GM23248 (cell line): ENCODE results near the gene SH2D3C. TPM values are rescaled to one million over a fixed set of nuclear protein-coding genes. Genes with fewer than 3 reads are reported as not detected.

Source experiments
- DNase-seq: peaks from one replicate; pipeline ENCODE4 v3.0.0-alpha.2; 2015
- H2AFZ ChIP-seq: fragments of 200-600 bp; sonication (generic); 2 replicates; pipeline ENCODE4 v1.6.1; 2016; ENCODE audit warnings: antibody characterized with exemption
- H3F3A ChIP-seq: fragments of 200-600 bp; sonication (generic); 2 replicates; pipeline ENCODE4 v1.6.1; 2016; ENCODE audit warnings: mild to moderate bottlenecking, antibody characterized with exemption, mixed run types; ENCODE audit not compliant: insufficient read depth
- H3K27ac ChIP-seq: fragments of 200-600 bp; sonication (generic); 2 replicates; pipeline ENCODE4 v1.5.1; 2016; ENCODE audit warnings: mild to moderate bottlenecking
- H3K27me3 ChIP-seq: fragments of 200-600 bp; sonication (generic); replicated peaks from 2 replicates; pipeline ENCODE4 v1.6.1; 2016; ENCODE audit warnings: mild to moderate bottlenecking; ENCODE audit not compliant: insufficient read depth
- H3K36me3 ChIP-seq: fragments of 200-600 bp; sonication (generic); 2 replicates; pipeline ENCODE4 v1.6.1; 2016; ENCODE audit warnings: low read depth, mild to moderate bottlenecking
- H3K4me1 ChIP-seq: fragments of 200-600 bp; sonication (generic); 2 replicates; pipeline ENCODE4 v1.6.1; 2016; ENCODE audit warnings: mild to moderate bottlenecking; ENCODE audit not compliant: insufficient read depth
- H3K4me2 ChIP-seq: fragments of 200-600 bp; sonication (generic); one replicate; pipeline ENCODE4 v1.6.1; 2016; ENCODE audit warnings: mild to moderate bottlenecking; ENCODE audit not compliant: unreplicated experiment
- H3K4me3 ChIP-seq: fragments of 200-600 bp; sonication (generic); 2 replicates; pipeline ENCODE4 v1.5.1; 2016; ENCODE audit warnings: mild to moderate bottlenecking
- H3K79me2 ChIP-seq: fragments of 200-600 bp; sonication (generic); 2 replicates; pipeline ENCODE4 v1.6.1; 2016; ENCODE audit warnings: mild to moderate bottlenecking; ENCODE audit not compliant: insufficient read depth
- H3K9ac ChIP-seq: fragments of 200-600 bp; sonication (generic); 2 replicates; pipeline ENCODE4 v1.6.1; 2016; ENCODE audit warnings: mild to moderate bottlenecking
- H3K9me2 ChIP-seq: fragments of 200-600 bp; sonication (generic); 2 replicates; pipeline ENCODE4 v1.6.1; 2016; ENCODE audit warnings: mixed run types, mild to moderate bottlenecking, moderate library complexity; ENCODE audit not compliant: insufficient read depth
- H3K9me3 ChIP-seq: fragments of 200-600 bp; sonication (generic); one replicate; pipeline ENCODE4 v1.6.1; 2017; ENCODE audit warnings: low read depth
- H4K20me1 ChIP-seq: fragments of 200-600 bp; sonication (generic); 2 replicates; pipeline ENCODE4 v1.6.0; 2016; ENCODE audit not compliant: insufficient read depth
- EZH2 ChIP-seq: fragments of 200-600 bp; sonication (generic); IDR thresholded peaks from 2 replicates; pipeline ENCODE4 v1.6.1; 2018; ENCODE audit warnings: antibody characterized with exemption, mild to moderate bottlenecking; ENCODE audit not compliant: insufficient read depth, poor library complexity, severe bottlenecking
- EZH2phosphoT487 ChIP-seq: fragments of 200-600 bp; sonication (generic); IDR thresholded peaks from 2 replicates; pipeline ENCODE4 v1.6.1; 2018; ENCODE audit warnings: antibody characterized with exemption, moderate library complexity, mild to moderate bottlenecking, low read depth; ENCODE audit not compliant: insufficient read depth
- WGBS, 2 experiments: methylation state at CpG; one replicate each; pipeline ENCODE4 v1.1.6; 2015 to 2017; ENCODE audit warnings: low lambda C conversion rate in 2 of 2, low coverage in 1 of 2; ENCODE audit errors: missing lambda C conversion rate in 2 of 2; 5-methylcytosine and 5-hydroxymethylcytosine counted together
- in situ Hi-C: fragments of 300-500 bp; cut with MboI; formaldehyde crosslinking; loops from 2 replicates; pipeline ENCODE4 v1.15.0; 2020
- polyA plus RNA-seq: library from polyadenylated mRNA; unstranded; fragments of >200 nt; fragmentation: Nextera tagmentation; extraction: Ambion mirVana; gene quantifications from 2 replicates; pipeline ENCODE4 v1.2.1, GENCODE V29; 2016
- total RNA-seq: library from RNA; depleted of rRNA; stranded (reverse); fragments of >200 nt; shearing (Covaris generic); gene quantifications from 2 replicates; pipeline ENCODE4 v1.2.3, GENCODE V29; 2014

SH2D3C gene
- total and polyA plus RNA-seq, 2 experiments from 2014 or later = not detected

DNA sequence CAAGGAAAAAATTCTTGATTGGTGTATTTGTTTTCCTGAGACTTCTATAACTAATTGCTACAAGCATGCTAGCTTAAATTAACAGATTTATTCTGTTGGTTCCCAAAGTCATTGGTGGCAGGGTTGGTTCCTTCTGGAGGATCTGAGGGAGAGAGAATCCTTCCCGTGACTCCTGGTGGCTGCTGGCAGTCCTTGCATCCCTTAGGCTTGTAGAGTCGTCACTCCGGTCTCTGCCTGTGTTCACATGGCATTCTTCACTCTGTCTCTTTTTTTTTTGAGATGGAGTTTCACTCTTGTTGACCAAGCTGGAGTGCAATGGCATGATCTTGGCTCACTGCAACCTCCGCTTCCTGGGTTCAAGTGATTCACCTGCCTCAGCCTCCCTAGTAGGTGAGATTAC is 12.6 kb upstream of the SH2D3C start:
- H3K9ac ChIP-seq = no peak overlapping the region
- H3K79me2 ChIP-seq = peaks cover 66% of the 10 kb centered on the region
- H3K4me2 ChIP-seq = no peak overlapping the region
- in situ Hi-C loops = no loop called here
- no peaks in the 10 kb centered on the region for H3K27me3 ChIP-seq
- H2AFZ ChIP-seq = no peak overlapping the region
- TF ChIP-seq EZH2phosphoT487 = no peak
- no peak for TF ChIP-seq EZH2
- WGBS, 2 experiments = 70 to 72% methylated on average over 4 of the region's 4 CpGs
- H3K36me3 ChIP-seq = peaks cover 52% of the 10 kb centered on the region
- DNase-seq = no peak
- peaks cover 6% of the 10 kb centered on the region; the same call in 1 of the 2 replicates for H3K4me1 ChIP-seq
- H3K9me3 ChIP-seq = no peaks in the 10 kb centered on the region
- H3K9me2 ChIP-seq = no peaks in the 10 kb centered on the region
- H3K4me3 ChIP-seq = no peak overlapping the region
- H3K27ac ChIP-seq = no peak overlapping the region
- H3F3A ChIP-seq = peaks cover 25% of the 10 kb centered on the region
- peaks cover 7% of the 10 kb centered on the region; the same call in 1 of the 2 replicates for H4K20me1 ChIP-seq

DNA sequence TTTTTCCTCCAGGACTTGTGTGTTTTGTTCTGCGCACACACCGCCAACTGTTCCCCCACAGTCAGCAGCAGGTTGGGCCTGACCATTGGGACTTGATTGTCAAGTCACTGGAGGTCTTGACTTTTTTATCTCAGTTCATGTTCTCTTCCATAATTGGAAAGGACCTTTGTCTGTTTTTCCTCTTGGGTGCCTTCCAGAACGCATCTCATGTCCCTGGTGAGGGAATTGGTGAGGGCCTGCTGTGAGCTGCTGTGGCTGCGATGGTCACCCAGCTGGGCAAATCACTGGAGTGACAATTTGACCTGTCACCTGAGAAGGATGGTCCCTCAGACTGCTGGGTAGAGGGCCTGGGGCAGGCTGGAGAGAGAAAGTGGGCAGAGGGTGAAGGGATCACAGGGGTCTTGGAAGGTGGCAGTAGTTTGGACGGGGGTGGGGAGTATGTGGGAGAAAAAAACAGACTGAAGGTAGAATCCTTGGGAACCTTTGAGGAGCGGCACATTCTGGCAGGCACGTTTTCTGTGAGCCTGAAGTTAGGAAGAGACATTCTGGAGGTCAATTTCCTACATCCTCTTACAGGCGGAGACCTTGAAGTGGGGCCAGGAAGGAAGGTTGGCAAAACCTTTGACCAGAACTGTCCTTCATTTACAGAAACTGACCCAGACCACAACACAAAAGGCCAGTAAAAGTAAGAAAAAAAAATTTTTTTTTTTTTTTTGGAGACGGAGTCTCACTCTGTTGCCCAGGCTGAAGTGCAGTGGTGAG is 11.8 kb upstream of the SH2D3C start:
- in situ Hi-C loops = no loop called here
- H4K20me1 ChIP-seq = peaks cover 7% of the 10 kb centered on the region; the same call in 1 of the 2 replicates
- no peak overlapping the region for H3K4me3 ChIP-seq
- no peaks in the 10 kb centered on the region for H3K9me3 ChIP-seq
- H2AFZ ChIP-seq = no peak overlapping the region
- peaks cover 52% of the 10 kb centered on the region for H3K36me3 ChIP-seq
- H3K4me1 ChIP-seq = peaks cover 6% of the 10 kb centered on the region; the same call in 1 of the 2 replicates
- peaks cover 25% of the 10 kb centered on the region for H3F3A ChIP-seq
- no peak overlapping the region for H3K9ac ChIP-seq
- no peak overlapping the region for H3K27ac ChIP-seq
- TF ChIP-seq EZH2phosphoT487 = no peak
- TF ChIP-seq EZH2 = no peak
- peaks cover 68% of the 10 kb centered on the region for H3K79me2 ChIP-seq
- 90 to 91% methylated on average over 9 of the region's 9 CpGs for WGBS, 2 experiments
- DNase-seq = no peak
- no peaks in the 10 kb centered on the region for H3K27me3 ChIP-seq
- H3K9me2 ChIP-seq = no peaks in the 10 kb centered on the region
- H3K4me2 ChIP-seq = no peak overlapping the region

DNA sequence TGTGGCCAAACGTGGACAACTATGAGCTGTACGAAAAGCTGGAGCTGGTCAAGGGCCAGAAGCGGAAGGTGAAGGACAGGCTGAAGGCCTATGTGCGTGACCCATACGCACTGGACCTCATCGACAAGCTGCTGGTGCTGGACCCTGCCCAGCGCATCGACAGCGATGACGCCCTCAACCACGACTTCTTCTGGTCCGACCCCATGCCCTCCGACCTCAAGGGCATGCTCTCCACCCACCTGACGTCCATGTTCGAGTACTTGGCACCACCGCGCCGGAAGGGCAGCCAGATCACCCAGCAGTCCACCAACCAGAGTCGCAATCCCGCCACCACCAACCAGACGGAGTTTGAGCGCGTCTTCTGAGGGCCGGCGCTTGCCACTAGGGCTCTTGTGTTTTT is 10.7 kb upstream of the SH2D3C start:
- Histone ChIP-seq H3K9me3 (no peaks in the 10 kb centered on the region), H3K4me2 (no peak overlapping the region), H3K79me2 (peaks cover 68% of the 10 kb centered on the region), H3K36me3 (peaks cover 52% of the 10 kb centered on the region), H2AFZ (no peak overlapping the region), H3K27me3 (no peaks in the 10 kb centered on the region), H3K4me1 (peaks cover 6% of the 10 kb centered on the region; the same call in 1 of the 2 replicates), H3K4me3 (no peak overlapping the region), H3K27ac (no peak overlapping the region), H3K9me2 (no peaks in the 10 kb centered on the region), H3K9ac (no peak overlapping the region), H4K20me1 (peaks cover 7% of the 10 kb centered on the region; the same call in 1 of the 2 replicates), H3F3A (peaks cover 25% of the 10 kb centered on the region)
- 93 to 95% methylated on average over 25 of the region's 25 CpGs for WGBS, 2 experiments
- no peak for TF ChIP-seq EZH2
- no peak for TF ChIP-seq EZH2phosphoT487
- in situ Hi-C loops = no loop called here
- no peak for DNase-seq

DNA sequence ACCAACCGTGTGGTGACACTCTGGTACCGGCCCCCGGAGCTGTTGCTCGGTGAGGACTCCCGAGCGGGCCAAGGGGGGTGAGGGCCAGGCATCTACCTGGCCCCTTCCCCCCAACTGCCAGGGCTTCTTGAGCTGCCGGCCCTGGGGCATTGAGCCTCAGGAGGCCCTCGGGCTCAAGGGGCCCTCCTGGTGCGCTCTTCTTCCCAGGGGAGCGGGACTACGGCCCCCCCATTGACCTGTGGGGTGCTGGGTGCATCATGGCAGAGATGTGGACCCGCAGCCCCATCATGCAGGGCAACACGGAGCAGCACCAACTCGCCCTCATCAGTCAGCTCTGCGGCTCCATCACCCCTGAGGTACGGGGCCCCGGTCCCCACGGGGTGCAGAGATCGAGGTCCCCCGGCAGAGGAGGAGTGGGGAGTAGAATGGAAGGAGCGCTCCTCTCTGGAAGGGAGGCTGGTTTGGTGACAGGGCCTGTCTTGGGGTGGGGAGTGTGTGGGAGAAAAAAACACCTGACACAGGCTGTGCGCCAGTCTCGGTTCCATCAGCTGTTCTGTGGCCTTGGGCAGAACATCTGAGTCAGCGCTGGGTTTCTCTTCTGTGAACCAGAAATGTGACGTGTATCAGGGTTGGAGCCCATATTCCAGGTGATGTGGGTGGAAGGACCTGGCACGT is 10.0 kb upstream of the SH2D3C start:
- H3K79me2 ChIP-seq = peaks cover 68% of the 10 kb centered on the region
- 87 to 88% methylated on average over 22 to 23 of the region's 26 CpGs for WGBS, 2 experiments
- no peak overlapping the region for H3K27ac ChIP-seq
- no peak overlapping the region for H2AFZ ChIP-seq
- H3K9ac ChIP-seq = no peak overlapping the region
- H3K36me3 ChIP-seq = peaks cover 52% of the 10 kb centered on the region
- peaks cover 25% of the 10 kb centered on the region for H3F3A ChIP-seq
- no peaks in the 10 kb centered on the region for H3K9me3 ChIP-seq
- DNase-seq = no peak
- no peak overlapping the region for H3K4me2 ChIP-seq
- H3K4me1 ChIP-seq = peaks cover 6% of the 10 kb centered on the region; the same call in 1 of the 2 replicates
- no peak overlapping the region for H3K4me3 ChIP-seq
- H3K27me3 ChIP-seq = no peaks in the 10 kb centered on the region
- peaks cover 7% of the 10 kb centered on the region; the same call in 1 of the 2 replicates for H4K20me1 ChIP-seq
- TF ChIP-seq EZH2 (no peak), EZH2phosphoT487 (no peak)
- in situ Hi-C loops = no loop called here
- H3K9me2 ChIP-seq = no peaks in the 10 kb centered on the region
